Tibial nerve (tissue), 3 donors: ENCODE results near the gene SLC38A5.

Experiments
- POLR2A ChIP-seq, 2 donors: fragments of 450-650 bp; IDR thresholded peaks; one replicate each; pipeline ENCODE4 v1.6.1; 2017; ENCODE audit warnings: antibody characterized with exemption in 2 of 2, mild to moderate bottlenecking in 2 of 2, moderate library complexity in 2 of 2
- TF ChIP-seq, protein P1 (sequence below), 5 experiments: fragments of 200-600 bp in 3 of 5; fragments of 450-650 bp in 2 of 5; sonication (generic) in 3 of 5; IDR thresholded peaks; one replicate each; pipeline ENCODE4 v1.5.1; 2016 to 2019; ENCODE audit warnings: antibody characterized with exemption in 5 of 5, mild to moderate bottlenecking in 3 of 5, moderate library complexity in 2 of 5

DNA sequence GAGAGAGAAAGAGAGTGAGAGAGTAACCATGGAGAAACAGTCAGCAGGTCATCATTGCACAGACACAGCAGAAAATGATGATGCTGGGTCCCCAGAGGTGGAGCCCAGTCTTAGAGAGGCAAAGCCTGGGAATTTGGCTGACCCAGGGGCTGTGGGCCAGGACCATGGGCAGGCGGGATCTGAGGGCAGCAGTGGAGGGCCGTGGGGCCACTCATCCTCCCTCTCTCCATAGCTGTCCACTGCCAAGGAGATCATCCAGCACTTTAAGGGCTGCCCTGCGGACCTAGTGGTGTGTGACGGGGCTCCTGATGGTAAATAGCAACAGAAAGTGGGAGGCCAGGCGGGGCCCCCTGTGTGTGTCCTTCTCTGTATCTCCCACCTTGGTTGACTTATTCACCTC, 8.7 kb upstream of the SLC38A5 start:
- TF ChIP-seq POLR2A (IDR thresholded peaks at IDR 0.05), result no peak
- TF ChIP-seq, protein P1, sequence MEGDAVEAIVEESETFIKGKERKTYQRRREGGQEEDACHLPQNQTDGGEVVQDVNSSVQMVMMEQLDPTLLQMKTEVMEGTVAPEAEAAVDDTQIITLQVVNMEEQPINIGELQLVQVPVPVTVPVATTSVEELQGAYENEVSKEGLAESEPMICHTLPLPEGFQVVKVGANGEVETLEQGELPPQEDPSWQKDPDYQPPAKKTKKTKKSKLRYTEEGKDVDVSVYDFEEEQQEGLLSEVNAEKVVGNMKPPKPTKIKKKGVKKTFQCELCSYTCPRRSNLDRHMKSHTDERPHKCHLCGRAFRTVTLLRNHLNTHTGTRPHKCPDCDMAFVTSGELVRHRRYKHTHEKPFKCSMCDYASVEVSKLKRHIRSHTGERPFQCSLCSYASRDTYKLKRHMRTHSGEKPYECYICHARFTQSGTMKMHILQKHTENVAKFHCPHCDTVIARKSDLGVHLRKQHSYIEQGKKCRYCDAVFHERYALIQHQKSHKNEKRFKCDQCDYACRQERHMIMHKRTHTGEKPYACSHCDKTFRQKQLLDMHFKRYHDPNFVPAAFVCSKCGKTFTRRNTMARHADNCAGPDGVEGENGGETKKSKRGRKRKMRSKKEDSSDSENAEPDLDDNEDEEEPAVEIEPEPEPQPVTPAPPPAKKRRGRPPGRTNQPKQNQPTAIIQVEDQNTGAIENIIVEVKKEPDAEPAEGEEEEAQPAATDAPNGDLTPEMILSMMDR (IDR thresholded peaks at IDR 0.05), result no peak
